Measurements from ENCODE around the gene GRAMD1B.
"Not testable (repeated sequence)": the region's sequence is repeated elsewhere in the genome, so short reads cannot be mapped to it uniquely, and the experiment has no call there.

The GRAMD1B gene

GRCh38 chr11:123653827-123654565 is 223.9 kb downstream of the GRAMD1B start:
- DNase-seq = peak; percentile 50

- DNase-seq = peak; percentile 64
Observed at GRCh38 chr11:123654566-123655081, 224.6 kb downstream of the GRAMD1B start, which contains the start of gene SCN3B. TSS of gene SCN3B (minus strand) at chr11:123654624. CDS start at chr11:123653801, 823 bp downstream.

- no peak for DNase-seq
Observed at GRCh38 chr11:123659311-123659710, 229.2 kb downstream of the GRAMD1B start.

- not testable (repeated sequence) for DNase-seq
Observed at GRCh38 chr11:123659965-123660364, 229.9 kb downstream of the GRAMD1B start.

DNA sequence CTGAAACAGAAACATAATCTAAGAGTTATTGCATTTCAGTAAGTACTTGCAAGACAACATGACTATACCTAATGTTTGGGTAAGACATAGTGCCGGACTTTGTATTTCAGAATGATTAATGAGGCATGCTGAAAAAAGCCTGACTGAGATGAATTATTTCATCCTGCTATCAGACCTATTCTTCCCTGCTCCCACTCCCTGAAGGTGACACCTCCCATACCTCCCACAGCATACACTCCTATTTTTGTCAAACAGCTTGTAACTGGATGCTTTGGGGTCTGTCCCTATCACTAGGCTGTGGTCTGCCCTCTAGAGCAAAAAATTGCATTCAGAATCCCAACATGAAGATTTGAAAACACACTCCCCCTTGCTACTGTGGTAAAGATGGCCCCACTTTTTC is 235.2 kb downstream of the GRAMD1B start:
- DNase-seq = no peak

DNA sequence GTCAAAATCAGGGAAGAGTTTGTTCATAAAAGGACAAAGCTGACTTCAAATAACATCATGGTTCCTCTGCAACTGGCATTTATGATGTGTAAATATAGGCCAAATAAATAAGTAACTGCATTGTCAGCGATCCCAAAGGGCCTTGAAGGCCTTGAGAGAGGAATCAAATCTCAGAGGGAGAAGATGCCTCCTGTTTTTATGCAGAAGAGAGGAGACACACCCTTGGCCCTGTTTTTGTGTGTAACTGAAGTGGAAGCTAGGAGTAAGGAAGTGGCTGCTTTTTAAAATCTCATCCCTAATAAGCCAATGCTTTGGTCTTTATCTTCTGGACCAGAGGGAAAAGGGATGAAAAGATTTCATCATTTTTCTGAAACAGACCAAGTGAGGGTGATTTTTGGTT is 240.0 kb downstream of the GRAMD1B start:
- no peak for DNase-seq

GRCh38 chr11:123671534-123671933 is 241.5 kb downstream of the GRAMD1B start:
- no peak for DNase-seq

DNA sequence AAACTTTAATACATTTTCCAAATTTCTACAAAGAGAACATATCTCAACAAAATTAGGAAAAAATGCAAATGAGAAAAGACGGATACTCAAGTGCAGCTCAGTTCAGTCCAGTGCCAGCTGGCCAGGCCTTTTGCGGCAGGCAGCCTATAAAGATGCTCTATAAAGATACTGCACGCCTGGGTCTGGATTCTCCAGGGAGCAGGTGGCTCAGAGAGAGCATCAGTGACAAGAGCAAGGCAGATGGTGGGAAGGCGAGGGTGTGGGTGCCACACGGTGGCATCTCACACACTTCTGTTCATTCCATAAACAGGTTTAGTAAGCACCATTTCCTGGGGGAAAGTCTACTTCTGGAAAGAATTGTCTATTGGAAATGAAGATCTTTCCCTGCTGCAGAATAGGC is 242.5 kb downstream of the GRAMD1B start:
- no peak for DNase-seq

- no peak for DNase-seq
Observed at GRCh38 chr11:123674297-123674696, 244.2 kb downstream of the GRAMD1B start.
